Nephron (organoid): ENCODE measurements around the gene CD6.

Experiments
- H3K27ac Mint-ChIP-seq, 3 experiments: 2 replicates each; pipeline ENCODE4 v1.8.0; 2020; ENCODE audit warnings: mixed read lengths in 3 of 3, mild to moderate bottlenecking in 2 of 3, moderate library complexity in 1 of 3
- H3K27me3 Mint-ChIP-seq: 2 replicates; pipeline ENCODE4 v1.8.0; 2021; ENCODE audit warnings: low read depth, mild to moderate bottlenecking, moderate library complexity, mixed read lengths
- H3K36me3 Mint-ChIP-seq: 2 replicates; pipeline ENCODE4 v1.8.0; 2020; ENCODE audit warnings: low read depth, mixed read lengths
- H3K4me1 Mint-ChIP-seq: 2 replicates; pipeline ENCODE4 v1.8.0; 2020; ENCODE audit warnings: mixed read lengths
- H3K4me3 Mint-ChIP-seq, 3 experiments: 2 replicates each; pipeline ENCODE4 v1.8.0; 2020; ENCODE audit warnings: mild to moderate bottlenecking in 3 of 3, mixed read lengths in 3 of 3, moderate library complexity in 2 of 3
- H3K9me3 Mint-ChIP-seq: 2 replicates; pipeline ENCODE4 v1.8.0; 2020; ENCODE audit warnings: mixed read lengths
- TF ChIP-seq, protein P1 (sequence below), 3 experiments: fragments of 200-600 bp; sonication (generic); IDR thresholded peaks; one replicate each; pipeline ENCODE4 v1.5.0; 2021; ENCODE audit warnings: antibody characterized with exemption in 3 of 3; ENCODE audit not compliant: unreplicated experiment in 3 of 3

CD6 gene

DNA sequence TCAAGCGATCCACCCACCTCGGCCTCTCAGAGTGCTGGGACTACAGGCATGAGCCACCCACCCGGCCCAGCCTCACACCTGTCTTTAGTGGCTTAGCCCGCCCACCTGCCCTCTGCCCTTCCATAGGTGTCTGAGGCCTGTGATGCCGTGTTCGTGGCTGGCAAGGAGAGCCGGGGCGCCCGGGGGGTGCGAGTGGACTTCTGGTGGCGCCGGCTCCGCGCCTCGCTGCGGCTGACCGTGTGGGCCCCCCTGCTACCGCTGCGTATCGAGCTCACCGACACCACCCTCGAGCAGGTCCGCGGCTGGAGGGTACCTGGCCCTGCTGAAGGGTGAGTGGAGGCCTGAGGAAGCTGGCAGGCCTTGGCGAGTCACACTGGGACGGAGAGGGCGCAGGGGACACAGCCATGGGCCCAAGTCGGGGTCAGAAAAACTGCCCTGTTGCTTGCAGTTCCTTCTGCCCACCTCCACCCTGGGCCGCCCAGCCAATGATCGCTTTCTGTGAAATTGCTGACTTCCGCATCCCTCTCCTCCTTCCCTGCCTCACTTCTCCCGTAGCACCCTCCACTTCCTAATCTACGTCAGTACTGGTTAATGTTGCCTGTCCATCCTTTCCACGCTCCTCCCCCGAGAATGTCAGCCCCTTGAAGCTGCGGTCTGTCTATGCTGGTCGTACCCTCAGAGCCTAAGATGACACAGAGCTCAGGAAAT, 37.9 kb upstream of the CD6 start:
- H3K27ac Mint-ChIP-seq, result no peak overlapping the region
- no peaks in the 10 kb centered on the region for H3K4me1 Mint-ChIP-seq
- H3K27me3 Mint-ChIP-seq, result no peaks in the 10 kb centered on the region
- no peak overlapping the region for H3K4me3 Mint-ChIP-seq
- H3K9me3 Mint-ChIP-seq, result no peaks in the 10 kb centered on the region
- TF ChIP-seq, protein P1, sequence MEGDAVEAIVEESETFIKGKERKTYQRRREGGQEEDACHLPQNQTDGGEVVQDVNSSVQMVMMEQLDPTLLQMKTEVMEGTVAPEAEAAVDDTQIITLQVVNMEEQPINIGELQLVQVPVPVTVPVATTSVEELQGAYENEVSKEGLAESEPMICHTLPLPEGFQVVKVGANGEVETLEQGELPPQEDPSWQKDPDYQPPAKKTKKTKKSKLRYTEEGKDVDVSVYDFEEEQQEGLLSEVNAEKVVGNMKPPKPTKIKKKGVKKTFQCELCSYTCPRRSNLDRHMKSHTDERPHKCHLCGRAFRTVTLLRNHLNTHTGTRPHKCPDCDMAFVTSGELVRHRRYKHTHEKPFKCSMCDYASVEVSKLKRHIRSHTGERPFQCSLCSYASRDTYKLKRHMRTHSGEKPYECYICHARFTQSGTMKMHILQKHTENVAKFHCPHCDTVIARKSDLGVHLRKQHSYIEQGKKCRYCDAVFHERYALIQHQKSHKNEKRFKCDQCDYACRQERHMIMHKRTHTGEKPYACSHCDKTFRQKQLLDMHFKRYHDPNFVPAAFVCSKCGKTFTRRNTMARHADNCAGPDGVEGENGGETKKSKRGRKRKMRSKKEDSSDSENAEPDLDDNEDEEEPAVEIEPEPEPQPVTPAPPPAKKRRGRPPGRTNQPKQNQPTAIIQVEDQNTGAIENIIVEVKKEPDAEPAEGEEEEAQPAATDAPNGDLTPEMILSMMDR (IDR thresholded peaks at IDR 0.05; ENCODE audit: unreplicated experiment in 3 of 3), result no peak
- H3K36me3 Mint-ChIP-seq, result peaks cover 40% of the 10 kb centered on the region

DNA sequence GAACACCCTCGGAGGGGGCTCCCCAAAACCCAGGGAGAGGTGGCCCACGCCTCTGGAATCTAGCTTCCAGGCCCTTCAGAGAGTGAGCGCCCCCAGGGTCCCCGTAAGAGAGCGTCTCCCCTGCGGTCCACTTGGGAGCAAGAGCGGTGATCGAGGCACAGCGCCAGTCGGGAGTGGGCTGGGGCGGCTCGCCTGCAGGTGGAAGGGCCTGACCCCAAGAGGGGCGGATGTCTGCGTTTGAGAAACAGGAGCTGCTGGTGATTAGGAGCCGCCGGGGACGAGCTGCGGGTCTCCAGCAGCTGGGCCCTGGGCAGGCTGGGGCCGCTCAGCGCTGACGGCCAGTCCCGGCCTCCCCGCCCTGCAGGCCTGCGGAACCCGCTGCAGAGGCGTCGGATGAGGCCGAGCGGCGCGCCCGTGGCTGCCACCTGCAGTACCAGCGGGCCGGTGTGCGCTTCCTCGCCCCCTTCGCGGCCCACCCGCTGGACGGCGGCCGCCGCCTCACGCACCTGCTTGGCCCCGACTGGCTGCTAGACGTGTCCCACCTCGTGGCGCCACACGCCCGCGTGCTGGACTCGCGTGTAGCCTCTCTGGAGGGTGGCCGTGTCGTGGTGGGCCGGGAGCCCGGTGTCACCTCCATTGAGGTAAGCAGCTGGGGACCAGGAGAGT, 37.2 kb upstream of the CD6 start:
- Mint-ChIP-seq H3K9me3 (no peaks in the 10 kb centered on the region), H3K4me3 (no peak overlapping the region), H3K4me1 (no peaks in the 10 kb centered on the region), H3K36me3 (peaks cover 36% of the 10 kb centered on the region), H3K27me3 (no peaks in the 10 kb centered on the region), H3K27ac (no peak overlapping the region)
- TF ChIP-seq, protein P1 (IDR thresholded peaks at IDR 0.05; ENCODE audit: unreplicated experiment in 3 of 3), result no peak

- Mint-ChIP-seq H3K27me3 (no peaks in the 10 kb centered on the region), H3K9me3 (no peaks in the 10 kb centered on the region), H3K4me3 (no peak overlapping the region), H3K27ac (no peak overlapping the region), H3K4me1 (peaks cover 2% of the 10 kb centered on the region), H3K36me3 (peaks cover 29% of the 10 kb centered on the region)
- TF ChIP-seq, protein P1 (IDR thresholded peaks at IDR 0.05; ENCODE audit: unreplicated experiment in 3 of 3), result no peak
Observed at GRCh38 chr11:60934790-60935605, 36.5 kb upstream of the CD6 start.

DNA sequence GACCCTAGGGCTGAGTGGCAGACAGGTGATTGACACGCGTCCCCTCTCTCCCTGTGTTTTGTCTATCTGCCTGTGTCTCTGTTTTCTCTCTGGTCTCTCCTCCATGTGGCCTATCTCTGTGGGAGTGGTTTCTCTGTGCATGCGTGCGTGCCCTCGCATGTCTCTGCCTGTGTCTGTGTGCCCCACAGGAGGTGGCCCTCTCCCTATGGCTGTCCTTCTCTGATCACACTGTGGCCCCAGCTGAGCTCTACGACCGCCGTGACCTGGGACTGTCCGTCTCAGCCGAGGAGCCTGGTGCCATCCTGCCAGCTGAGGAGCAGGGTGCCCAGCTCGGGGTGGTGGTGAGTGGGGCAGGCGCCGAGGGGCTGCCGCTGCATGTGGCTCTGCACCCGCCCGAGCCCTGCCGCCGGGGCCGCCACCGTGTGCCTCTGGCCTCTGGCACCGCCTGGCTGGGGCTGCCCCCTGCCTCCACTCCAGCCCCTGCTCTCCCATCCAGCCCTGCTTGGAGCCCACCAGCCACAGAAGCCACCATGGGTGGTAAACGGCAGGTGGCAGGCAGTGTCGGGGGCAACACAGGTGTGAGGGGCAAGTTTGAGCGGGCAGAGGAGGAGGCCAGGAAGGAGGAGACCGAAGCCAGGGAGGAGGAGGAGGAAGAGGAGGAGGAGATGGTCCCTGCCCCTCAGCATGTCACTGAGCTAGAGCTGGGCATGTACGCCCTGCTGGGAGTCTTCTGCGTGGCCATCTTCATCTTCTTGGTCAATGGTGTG, 35.6 kb upstream of the CD6 start:
- no peak overlapping the region for H3K4me3 Mint-ChIP-seq
- peaks cover 23% of the 10 kb centered on the region for H3K36me3 Mint-ChIP-seq
- TF ChIP-seq, protein P1 (IDR thresholded peaks at IDR 0.05; ENCODE audit: unreplicated experiment in 3 of 3), result no peak
- no peaks in the 10 kb centered on the region for H3K9me3 Mint-ChIP-seq
- peaks cover 8% of the 10 kb centered on the region for H3K4me1 Mint-ChIP-seq
- no peaks in the 10 kb centered on the region for H3K27me3 Mint-ChIP-seq
- no peak overlapping the region for H3K27ac Mint-ChIP-seq

- TF ChIP-seq, protein P1 (IDR thresholded peaks at IDR 0.05; ENCODE audit: unreplicated experiment in 3 of 3), result no peak
- Mint-ChIP-seq H3K27ac (no peak overlapping the region), H3K4me1 (peaks cover 12% of the 10 kb centered on the region), H3K9me3 (no peaks in the 10 kb centered on the region), H3K4me3 (no peak overlapping the region), H3K27me3 (no peaks in the 10 kb centered on the region), H3K36me3 (peaks cover 22% of the 10 kb centered on the region)
Observed at GRCh38 chr11:60936467-60937143, 34.9 kb upstream of the CD6 start.
